ENCODE measurements around the gene GTF2A1. TPM values are rescaled to one million over a fixed set of nuclear protein-coding genes. Genes with fewer than 3 reads are reported as not detected.

Gene GTF2A1
- total RNA-seq, 2 donors from 2014 or later = 33.9 to 38.0 TPM

- Mint-ChIP-seq H3K4me3 (no peak overlapping the region), H3K27ac (peak overlapping the region; percentile 2)
- ATAC-seq (replicated peaks) = peak; percentile 96
Observed at GRCh38 chr14:81153187-81153586, 67.6 kb downstream of the GTF2A1 start.

GRCh38 chr14:81148635-81149034 is 72.1 kb downstream of the GTF2A1 start:
- H3K27ac Mint-ChIP-seq = no peak overlapping the region
- H3K36me3 Mint-ChIP-seq (ENCODE audit: low read depth) = no peaks in the 10 kb centered on the region
- H3K27me3 Mint-ChIP-seq = no peaks in the 10 kb centered on the region
- H3K9me3 Mint-ChIP-seq = peaks cover 5% of the 10 kb centered on the region
- peaks cover 5% of the 10 kb centered on the region for H3K4me1 Mint-ChIP-seq
- no peak overlapping the region for H3K4me3 Mint-ChIP-seq
- ATAC-seq (replicated peaks) = no peak

More at GRCh38 chr14:81153187-81153586, 67.6 kb downstream of the GTF2A1 start:
- peaks cover 4% of the 10 kb centered on the region for H3K27me3 Mint-ChIP-seq
- H3K4me1 Mint-ChIP-seq = peaks cover 5% of the 10 kb centered on the region
- peaks cover 6% of the 10 kb centered on the region for H3K9me3 Mint-ChIP-seq
- no peaks in the 10 kb centered on the region for H3K36me3 Mint-ChIP-seq (ENCODE audit: low read depth)

GRCh38 chr14:81147140-81147897 is 73.4 kb downstream of the GTF2A1 start:
- H3K27ac Mint-ChIP-seq = peak overlapping the region; percentile 56
- no peak overlapping the region for H3K4me3 Mint-ChIP-seq
- no peaks in the 10 kb centered on the region for H3K36me3 Mint-ChIP-seq (ENCODE audit: low read depth)
- no peaks in the 10 kb centered on the region for H3K27me3 Mint-ChIP-seq
- ATAC-seq (replicated peaks) = no peak
- no peaks in the 10 kb centered on the region for H3K4me1 Mint-ChIP-seq
- H3K9me3 Mint-ChIP-seq = peaks cover 7% of the 10 kb centered on the region

GRCh38 chr14:81144824-81145603 is 75.7 kb downstream of the GTF2A1 start:
- H3K4me1 Mint-ChIP-seq = no peaks in the 10 kb centered on the region
- H3K27me3 Mint-ChIP-seq = no peaks in the 10 kb centered on the region
- no peaks in the 10 kb centered on the region for H3K36me3 Mint-ChIP-seq (ENCODE audit: low read depth)
- no peak for ATAC-seq (replicated peaks)
- H3K4me3 Mint-ChIP-seq = no peak overlapping the region
- H3K27ac Mint-ChIP-seq = no peak overlapping the region
- peaks cover 7% of the 10 kb centered on the region for H3K9me3 Mint-ChIP-seq

GRCh38 chr14:81143793-81144192 is 77.0 kb downstream of the GTF2A1 start:
- Mint-ChIP-seq H3K36me3 (ENCODE audit: low read depth) (no peaks in the 10 kb centered on the region), H3K4me3 (no peak overlapping the region), H3K9me3 (peaks cover 7% of the 10 kb centered on the region), H3K4me1 (no peaks in the 10 kb centered on the region), H3K27me3 (no peaks in the 10 kb centered on the region), H3K27ac (no peak overlapping the region)
- no peak for ATAC-seq (replicated peaks)

- Mint-ChIP-seq H3K27ac (no peak overlapping the region), H3K36me3 (ENCODE audit: low read depth) (no peaks in the 10 kb centered on the region), H3K4me1 (no peaks in the 10 kb centered on the region), H3K4me3 (no peak overlapping the region), H3K27me3 (no peaks in the 10 kb centered on the region), H3K9me3 (peaks cover 7% of the 10 kb centered on the region)
- ATAC-seq (replicated peaks) = no peak
Observed at GRCh38 chr14:81141426-81141825, 79.3 kb downstream of the GTF2A1 start.

GRCh38 chr14:81138429-81138828 is 82.3 kb downstream of the GTF2A1 start:
- Mint-ChIP-seq H3K4me1 (no peaks in the 10 kb centered on the region), H3K36me3 (ENCODE audit: low read depth) (no peaks in the 10 kb centered on the region), H3K9me3 (peaks cover under 1% of the 10 kb centered on the region), H3K27ac (no peak overlapping the region), H3K27me3 (no peaks in the 10 kb centered on the region), H3K4me3 (no peak overlapping the region)
- ATAC-seq (replicated peaks) = no peak

- no peaks in the 10 kb centered on the region for H3K9me3 Mint-ChIP-seq
- no peak overlapping the region for H3K27ac Mint-ChIP-seq
- no peaks in the 10 kb centered on the region for H3K36me3 Mint-ChIP-seq (ENCODE audit: low read depth)
- no peaks in the 10 kb centered on the region for H3K4me1 Mint-ChIP-seq
- no peak for ATAC-seq (replicated peaks)
- H3K27me3 Mint-ChIP-seq = no peaks in the 10 kb centered on the region
- no peak overlapping the region for H3K4me3 Mint-ChIP-seq
Observed at GRCh38 chr14:81137316-81137715, 83.4 kb downstream of the GTF2A1 start.

- no peaks in the 10 kb centered on the region for H3K4me1 Mint-ChIP-seq
- no peak for ATAC-seq (replicated peaks)
- H3K27ac Mint-ChIP-seq = no peak overlapping the region
- no peaks in the 10 kb centered on the region for H3K36me3 Mint-ChIP-seq (ENCODE audit: low read depth)
- no peak overlapping the region for H3K4me3 Mint-ChIP-seq
- no peaks in the 10 kb centered on the region for H3K27me3 Mint-ChIP-seq
- no peaks in the 10 kb centered on the region for H3K9me3 Mint-ChIP-seq
Observed at GRCh38 chr14:81133400-81133799, 87.4 kb downstream of the GTF2A1 start.

- Mint-ChIP-seq H3K36me3 (ENCODE audit: low read depth) (no peaks in the 10 kb centered on the region), H3K4me3 (no peak overlapping the region), H3K9me3 (no peaks in the 10 kb centered on the region), H3K27me3 (no peaks in the 10 kb centered on the region), H3K4me1 (no peaks in the 10 kb centered on the region), H3K27ac (no peak overlapping the region)
- no peak for ATAC-seq (replicated peaks)
Observed at GRCh38 chr14:81132468-81132867, 88.3 kb downstream of the GTF2A1 start.

- Mint-ChIP-seq H3K27me3 (no peaks in the 10 kb centered on the region), H3K36me3 (ENCODE audit: low read depth) (no peaks in the 10 kb centered on the region), H3K27ac (no peak overlapping the region), H3K4me1 (no peaks in the 10 kb centered on the region), H3K4me3 (no peak overlapping the region), H3K9me3 (no peaks in the 10 kb centered on the region)
- no peak for ATAC-seq (replicated peaks)
Observed at GRCh38 chr14:81129242-81129641, 91.5 kb downstream of the GTF2A1 start.

- Mint-ChIP-seq H3K4me3 (no peak overlapping the region), H3K27ac (no peak overlapping the region), H3K36me3 (ENCODE audit: low read depth) (no peaks in the 10 kb centered on the region), H3K9me3 (no peaks in the 10 kb centered on the region), H3K4me1 (no peaks in the 10 kb centered on the region), H3K27me3 (no peaks in the 10 kb centered on the region)
- ATAC-seq (replicated peaks) = no peak
Observed at GRCh38 chr14:81127785-81128184, 93.0 kb downstream of the GTF2A1 start.

GRCh38 chr14:81125536-81125935 is 95.2 kb downstream of the GTF2A1 start:
- H3K4me3 Mint-ChIP-seq = no peak overlapping the region
- no peaks in the 10 kb centered on the region for H3K4me1 Mint-ChIP-seq
- H3K36me3 Mint-ChIP-seq (ENCODE audit: low read depth) = no peaks in the 10 kb centered on the region
- H3K27ac Mint-ChIP-seq = no peak overlapping the region
- no peaks in the 10 kb centered on the region for H3K9me3 Mint-ChIP-seq
- H3K27me3 Mint-ChIP-seq = no peaks in the 10 kb centered on the region
- no peak for ATAC-seq (replicated peaks)

All from activated T-helper 17 cell treated with anti-CD3 and anti-CD28 coated beads, Interleukin-2, amount 50 U/mL, for 72 hours (primary cell).